SK-N-DZ (cell line): ENCODE measurements around the gene GH2.
A peak's percentile ranks its signal among the peaks of the same experiment; 100 is the strongest.
"Not testable (repeated sequence)": the region's sequence is repeated elsewhere in the genome, so short reads cannot be mapped to it uniquely, and the experiment has no call there.

ENCODE experiments used
- DNase-seq: peaks from one replicate; pipeline ENCODE4 v3.0.0-alpha.2; 2015; ENCODE audit warnings: low spot score

Gene GH2

DNA sequence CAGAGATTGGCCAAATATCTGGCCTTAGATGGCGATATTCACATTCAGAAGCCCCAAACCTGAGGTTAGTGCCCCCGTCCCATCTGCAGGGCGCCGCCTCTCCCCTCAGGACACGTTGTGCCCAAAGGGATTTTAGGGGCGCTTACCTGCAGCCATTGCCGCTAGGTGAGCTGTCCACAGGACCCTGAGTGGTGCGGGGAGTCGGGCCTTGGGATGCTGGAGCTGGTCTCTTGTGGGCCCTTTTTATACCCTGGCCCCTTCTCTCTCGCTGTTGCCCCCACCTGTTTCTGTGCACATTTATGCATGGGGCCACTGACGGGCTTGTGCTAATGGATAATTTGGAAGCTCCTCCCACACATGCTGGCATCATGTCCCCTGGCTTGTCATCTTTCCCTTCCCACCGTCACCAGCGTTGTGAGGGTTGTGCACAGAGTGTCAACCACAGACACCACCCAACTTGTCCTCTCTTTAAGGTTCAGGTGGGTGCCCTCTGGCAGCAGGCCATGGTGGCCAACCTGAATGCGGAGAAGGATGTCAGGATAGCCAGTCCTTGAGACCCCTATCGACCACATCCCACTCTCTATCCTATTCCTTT, 29.4 kb upstream of the GH2 start, which contains the start of gene CSHL1:
CSHL1 (minus strand) TSS at position 218 of the 595 bp plus-strand sequence; CDS start at position 156, 62 bp downstream.
- DNase-seq = no peak

DNA sequence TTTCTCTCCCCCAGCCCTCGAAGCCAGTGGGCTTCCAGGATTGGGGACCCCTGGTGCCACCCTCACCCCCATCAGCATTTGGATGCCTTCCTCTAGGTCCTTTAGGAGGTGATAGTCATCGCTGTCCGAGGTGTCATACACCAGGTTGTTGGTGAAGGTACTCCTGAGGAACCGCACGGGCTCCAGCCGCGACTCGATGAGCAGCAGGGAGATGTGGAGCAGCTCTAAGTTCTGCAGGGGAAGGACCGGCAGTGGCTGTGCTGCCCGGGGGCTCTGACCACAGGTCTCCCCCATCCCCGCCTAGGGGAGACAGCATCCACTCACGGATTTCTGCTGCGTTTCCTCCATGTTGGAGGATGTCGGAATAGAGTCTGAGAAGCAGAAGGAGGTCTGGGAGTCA, 28.4 kb upstream of the GH2 start:
- no peak for DNase-seq

DNA sequence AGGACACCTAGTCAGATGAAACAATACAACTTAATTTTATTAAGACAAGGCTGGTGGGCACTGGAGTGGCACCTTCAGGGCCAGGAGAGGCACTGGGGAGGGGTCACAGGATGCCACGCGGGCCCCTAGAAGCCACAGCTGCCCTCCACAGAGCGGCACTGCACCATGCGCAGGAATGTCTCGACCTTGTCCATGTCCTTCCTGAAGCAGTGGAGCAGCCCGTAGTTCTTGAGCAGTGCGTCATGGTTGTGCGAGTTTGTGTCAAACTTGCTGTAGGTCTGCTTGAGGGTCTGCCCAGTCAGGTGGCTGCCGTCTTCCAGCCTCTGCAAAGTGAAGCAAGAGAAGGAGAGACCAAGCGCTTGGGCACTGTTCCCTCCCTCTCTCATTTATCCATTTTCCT, 27.8 kb upstream of the GH2 start:
- not testable (repeated sequence) for DNase-seq

DNA sequence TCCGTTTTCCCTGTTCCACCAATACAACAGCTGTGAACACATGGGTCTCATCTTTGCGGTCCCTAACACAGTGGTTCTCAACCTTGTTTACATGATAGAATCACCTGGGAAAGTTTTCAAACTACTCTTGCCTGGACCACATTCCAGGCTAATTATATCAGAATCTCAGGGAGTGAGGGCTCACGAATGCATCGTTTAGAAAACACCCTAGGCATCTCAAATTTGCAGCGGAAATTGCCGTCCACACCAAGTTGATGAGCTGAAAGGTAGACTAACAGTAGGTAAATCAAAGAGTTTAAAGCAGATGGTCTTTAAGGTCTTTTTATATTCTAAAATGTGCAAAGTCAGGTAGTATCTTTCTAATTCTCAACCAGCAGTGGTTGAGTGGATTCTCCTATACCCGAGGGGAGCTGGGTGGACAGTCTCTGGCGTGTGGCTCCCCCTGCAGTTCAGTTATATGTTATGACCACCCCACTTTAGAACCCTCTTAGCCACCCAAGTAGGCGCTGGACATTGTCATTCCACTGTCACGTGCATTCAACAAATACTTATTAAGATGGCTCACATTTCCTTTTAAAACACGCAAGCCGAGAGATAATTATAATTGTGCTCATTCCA, 25.5 kb upstream of the GH2 start:
- not testable (repeated sequence) for DNase-seq

DNA sequence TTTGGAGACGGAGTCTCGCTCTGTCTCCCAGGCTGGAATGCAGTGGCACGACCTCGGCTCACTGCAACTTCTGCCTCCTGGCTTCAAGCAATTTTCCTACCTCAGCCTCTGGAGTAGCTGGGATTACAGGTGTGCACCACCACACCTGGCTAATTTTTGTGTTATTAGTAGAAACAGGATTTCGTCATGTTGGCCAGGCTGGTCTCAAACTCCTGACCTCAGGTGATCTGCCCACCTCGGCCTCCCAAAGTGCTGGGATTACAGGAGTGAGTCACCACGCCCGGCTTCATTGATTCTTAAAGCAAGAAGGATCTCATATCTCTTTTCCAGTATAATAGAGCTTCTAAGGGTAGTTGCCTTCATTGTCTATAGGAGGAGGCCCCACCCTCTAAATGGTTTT, 23.1 kb upstream of the GH2 start:
- DNase-seq = not testable (repeated sequence)

DNA sequence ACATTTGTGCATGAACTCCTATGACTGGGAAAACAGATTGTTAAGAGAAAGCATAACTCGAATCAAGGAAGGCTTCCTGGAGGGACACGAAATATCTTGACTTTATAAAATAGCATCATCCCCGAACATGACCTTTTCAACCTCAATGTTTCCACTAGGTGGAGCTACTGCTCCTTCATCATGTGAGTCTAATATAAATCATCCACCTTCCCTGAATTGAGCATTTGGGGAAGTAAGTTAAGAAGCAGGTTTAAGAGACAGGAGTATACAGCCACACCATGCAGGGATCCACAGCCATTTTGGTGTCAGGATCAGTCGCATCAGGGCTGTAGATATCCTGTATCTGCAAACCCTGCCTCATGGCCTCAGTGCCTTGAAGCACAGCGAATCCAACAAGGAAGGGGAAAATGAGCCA, 22.1 kb upstream of the GH2 start:
- DNase-seq = not testable (repeated sequence)

DNA sequence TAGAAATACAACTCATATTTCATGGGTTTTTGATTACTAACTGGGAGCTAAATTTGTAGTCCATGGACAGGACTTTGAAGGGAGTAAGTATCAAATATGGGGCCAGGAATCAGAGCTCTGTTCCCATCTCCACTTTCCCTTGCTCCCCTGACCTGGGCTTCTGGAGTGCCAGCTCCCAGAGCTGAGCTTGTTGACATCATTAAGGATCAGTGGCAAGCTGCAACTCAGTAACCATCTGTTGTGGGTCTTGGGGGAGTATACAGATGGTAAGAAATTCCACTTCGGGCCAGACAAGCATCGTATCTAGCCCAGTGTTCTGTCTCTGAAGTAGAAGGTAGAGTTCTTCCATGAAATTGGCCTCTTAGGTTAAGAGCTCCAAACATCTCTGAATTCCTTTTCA, 20.2 kb upstream of the GH2 start:
- DNase-seq = not testable (repeated sequence)

DNA sequence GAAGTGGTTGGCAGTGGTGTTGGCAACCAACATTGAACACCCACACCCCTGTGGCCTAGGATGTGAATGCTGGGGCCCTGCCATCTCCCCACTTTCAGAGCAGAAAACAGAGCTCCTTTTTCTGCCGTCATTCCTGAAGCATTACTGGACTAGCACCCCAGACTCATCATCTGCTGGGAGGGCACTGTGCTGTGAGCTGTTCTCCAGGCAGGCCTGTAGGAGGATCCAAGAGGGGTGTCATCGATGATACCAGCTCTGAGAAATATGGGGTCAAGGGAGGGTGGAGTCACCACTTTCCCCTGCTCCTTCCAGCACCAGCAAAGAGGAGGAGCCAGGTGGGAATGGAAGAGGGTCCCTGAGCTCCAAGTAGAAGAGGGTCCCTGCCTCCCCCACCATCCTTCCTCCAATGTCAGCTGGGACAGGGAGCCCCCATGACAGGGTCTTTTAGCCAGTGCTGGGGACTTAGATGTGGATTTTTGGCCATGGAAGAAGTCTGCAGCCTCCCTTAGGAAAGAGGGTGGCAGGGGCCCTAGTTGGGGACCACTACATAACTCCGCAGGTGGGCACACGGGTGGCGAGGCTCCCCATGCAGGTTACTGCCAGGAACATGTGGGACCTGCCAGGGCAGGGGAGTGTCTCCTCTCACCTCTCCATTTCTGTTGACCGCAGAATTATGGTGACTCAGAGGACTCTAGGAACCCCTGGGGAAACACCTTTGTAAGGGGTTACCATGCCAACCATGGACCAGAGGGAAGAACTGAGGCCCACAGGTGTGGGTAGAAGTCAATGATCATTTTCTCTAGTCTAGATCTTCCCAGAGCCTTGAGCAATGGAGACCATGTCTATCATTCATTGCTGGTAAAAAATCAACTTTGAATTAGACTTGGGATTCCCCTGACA, 17.4 kb upstream of the GH2 start:
- not testable (repeated sequence) for DNase-seq

DNA sequence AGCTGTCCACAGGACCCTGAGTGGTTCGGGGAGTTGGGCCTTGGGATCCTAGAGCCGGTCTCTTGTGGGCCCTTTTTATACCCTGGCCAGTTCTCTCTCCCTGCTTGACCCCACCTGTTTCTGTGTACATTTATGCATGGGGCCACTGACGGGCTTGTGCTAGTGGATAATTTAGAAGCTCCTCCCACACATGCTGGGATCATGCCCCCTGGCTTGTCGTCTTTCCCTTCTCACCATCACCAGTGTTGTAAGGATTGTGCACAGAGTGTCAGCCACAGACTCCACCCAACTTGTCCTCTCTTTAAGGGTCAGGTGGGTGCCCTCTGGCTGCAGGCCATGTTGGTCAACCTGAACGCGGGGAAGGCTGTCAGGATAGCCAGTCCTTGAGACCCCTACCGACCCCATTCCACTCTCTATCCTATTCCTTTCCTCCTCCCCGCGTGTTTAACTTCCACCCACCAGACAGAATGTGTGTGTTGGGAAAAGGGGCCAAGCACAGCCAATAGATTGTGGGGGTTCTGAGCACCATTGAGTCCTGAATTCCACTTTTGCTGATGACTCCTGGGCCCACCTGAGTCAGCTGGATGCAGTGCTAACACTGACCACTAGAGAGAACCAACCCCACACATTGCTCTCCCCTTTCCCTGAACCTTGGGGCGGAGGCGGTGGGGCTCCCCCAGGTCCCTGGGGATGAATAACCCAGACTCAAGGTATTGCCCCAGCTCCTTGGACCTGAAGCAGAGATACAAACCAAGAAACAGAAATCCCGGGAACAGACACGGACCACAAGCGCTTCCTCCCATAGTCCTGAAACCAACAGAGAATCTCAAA, 15.0 kb upstream of the GH2 start, which contains the start of gene CSH1:
CSH1 (minus strand) TSS at position 51 of the 831 bp plus-strand sequence. CDS start 63 bp downstream, outside the sequence.
- DNase-seq = not testable (repeated sequence)

DNA sequence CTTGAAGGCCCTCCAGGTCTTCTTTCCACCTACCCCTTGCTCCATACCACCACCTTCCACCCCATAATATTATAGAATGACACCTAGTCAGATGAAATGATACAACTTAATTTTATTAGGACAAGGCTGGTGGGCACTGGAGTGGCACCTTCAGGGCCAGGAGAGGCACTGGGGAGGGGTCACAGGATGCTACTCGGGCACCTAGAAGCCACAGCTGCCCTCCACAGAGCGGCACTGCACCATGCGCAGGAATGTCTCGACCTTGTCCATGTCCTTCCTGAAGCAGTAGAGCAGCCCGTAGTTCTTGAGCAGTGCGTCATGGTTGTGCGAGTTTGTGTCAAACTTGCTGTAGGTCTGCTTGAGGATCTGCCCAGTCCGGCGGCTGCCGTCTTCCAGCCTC, 13.1 kb upstream of the GH2 start:
- not testable (repeated sequence) for DNase-seq

DNA sequence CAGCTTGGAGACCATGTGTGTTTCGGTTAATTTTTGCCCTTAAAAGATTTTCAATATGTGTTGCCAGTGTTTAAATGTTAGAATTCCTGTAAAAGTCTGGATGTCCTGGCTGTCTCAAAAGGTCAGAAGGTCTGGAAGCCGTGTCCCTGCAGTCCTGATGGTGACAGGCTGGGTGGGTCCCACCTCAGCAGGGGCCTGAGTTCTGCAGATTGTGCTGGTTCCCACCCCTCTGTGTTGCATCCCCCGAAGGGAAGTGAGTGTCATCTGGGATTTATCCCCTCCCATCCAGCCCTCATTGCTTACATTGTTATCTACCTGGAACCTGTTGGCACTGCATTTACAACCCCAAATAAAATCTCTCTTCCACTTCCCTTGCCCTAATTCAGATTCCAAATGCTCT, 12.3 kb upstream of the GH2 start:
- not testable (repeated sequence) for DNase-seq

DNA sequence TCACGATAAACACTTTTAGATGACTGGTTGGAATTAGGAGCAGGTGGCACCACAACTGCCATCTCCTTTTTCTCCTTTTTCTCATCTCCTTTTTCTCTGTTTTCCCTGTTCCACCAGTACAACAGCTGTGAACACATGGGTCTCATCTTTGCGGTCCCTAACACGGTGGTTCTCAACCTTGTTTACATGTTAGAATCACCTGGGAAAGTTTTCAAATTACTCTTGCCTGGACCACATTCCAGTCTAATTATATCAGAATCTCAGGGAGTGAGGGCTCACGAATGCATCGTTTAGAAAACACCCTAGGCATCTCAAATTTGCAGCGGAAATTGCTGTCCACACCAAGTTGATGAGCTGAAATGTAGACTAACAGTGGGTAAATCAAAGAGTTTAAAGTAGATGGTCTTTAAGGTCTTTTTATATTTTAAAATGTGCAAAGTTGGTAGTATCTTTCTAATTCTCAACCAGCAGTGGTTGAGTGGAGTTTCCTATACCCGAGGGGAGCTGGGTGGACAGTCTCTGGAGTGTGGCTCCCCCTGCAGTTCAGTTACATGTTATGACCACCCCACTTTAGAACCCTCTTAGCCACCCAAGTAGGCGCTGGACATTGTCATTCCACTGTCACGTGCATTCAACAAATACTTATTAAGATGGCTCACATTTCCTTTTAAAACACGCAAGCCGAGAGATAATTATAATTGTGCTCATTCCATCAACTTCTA, 10.7 kb upstream of the GH2 start:
- not testable (repeated sequence) for DNase-seq

DNA sequence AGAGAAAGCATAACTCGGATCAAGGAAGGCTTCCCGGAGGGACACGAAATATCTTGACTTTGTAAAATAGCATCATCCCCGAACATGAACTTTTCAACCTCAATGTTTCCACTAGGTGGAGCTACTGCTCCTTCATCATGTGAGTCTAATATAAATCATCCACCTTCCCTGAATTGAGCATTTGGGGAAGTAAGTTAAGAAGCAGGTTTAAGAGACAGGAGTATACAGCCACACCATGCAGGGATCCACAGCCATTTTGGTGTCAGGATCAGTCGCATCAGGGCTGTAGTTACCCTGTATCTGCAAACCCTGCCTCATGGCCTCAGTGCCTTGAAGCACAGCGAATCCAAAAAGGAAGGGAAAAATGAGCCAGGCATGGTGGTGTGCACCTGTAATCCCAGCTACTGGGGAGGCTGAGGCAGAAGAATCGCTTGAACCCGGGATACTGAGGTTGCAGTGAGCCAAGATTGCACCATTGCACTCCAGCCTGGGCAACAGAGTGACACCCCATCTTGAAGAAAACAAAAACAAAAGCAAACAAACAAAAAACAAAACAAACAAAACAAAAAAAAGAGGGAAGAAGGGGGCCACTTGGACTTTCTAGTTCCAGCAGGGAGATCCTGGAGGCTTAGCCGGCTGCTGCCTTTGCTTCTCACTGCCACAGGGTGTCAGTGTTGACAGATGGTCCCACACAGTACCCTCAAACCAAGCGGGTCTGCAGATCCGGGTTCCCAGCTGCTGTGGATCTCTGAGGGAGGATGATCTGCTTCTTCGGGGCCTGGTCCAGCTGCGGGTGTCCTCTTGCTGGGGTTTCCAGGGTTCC, 7.5 kb upstream of the GH2 start:
- DNase-seq = peak; percentile 43

DNA sequence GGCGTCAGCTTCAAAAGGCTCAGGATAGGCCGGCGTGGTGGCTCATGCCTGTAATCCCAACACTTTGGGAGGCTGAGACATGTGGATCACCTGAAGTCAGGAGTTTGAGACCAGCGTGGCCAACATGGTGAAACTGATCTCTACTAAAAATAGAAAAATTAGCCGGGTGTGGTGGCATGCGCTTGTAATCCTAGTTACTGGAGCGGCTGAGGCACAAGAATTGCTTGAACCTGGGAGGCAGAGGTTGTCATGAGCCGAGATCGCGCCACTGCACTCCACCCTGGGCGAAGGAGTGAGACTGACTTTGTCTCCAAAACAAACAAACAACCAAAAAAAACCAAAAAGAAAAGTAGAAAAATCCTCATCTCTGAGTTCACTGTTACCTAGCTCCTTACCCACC, 3.4 kb upstream of the GH2 start:
- not testable (repeated sequence) for DNase-seq

DNA sequence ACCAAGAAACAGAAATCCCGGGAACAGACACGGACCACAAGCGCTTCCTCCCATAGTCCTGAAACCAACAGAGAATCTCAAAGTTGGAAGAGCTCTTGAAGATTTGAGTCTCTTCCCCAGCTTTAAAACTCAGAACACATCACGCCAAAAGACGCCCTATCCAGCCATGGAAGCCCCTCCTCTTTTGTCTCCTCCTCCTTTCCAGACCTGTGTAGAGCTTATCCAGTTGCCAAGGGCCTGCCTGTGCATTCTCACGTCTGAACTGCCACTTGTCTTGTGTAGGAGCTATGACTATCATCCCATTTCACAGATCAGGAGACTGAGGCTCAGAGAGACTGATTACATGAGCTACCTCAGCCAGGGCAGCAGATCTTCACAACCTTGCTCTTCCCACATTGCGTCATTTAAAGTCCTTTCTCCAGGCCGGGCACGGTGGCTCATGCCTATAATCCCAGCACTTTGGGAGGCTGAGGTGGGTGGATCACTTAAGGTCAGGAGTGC, 932 bp upstream of the GH2 start:
- DNase-seq = peak; percentile 29

DNA sequence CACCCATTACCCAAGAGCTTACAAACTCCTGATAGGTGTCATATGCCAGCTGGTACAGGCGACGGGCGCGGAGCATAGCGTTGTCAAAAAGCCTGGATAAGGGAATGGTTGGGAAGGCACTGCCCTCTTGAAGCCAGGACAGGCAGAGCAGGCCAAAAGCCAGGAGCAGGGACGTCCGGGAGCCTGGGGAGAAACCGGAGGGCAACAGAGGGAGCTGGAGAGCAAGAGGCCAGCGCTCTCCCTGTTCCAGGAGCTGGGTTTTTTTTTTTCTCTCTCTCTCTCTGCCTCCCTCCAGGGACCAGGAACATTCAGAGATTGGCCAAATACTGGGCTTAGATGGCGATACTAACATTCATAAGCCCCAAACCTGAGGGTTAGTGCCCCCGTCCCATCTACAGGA, 407 bp downstream of the GH2 start:
- DNase-seq = not testable (repeated sequence)

DNA sequence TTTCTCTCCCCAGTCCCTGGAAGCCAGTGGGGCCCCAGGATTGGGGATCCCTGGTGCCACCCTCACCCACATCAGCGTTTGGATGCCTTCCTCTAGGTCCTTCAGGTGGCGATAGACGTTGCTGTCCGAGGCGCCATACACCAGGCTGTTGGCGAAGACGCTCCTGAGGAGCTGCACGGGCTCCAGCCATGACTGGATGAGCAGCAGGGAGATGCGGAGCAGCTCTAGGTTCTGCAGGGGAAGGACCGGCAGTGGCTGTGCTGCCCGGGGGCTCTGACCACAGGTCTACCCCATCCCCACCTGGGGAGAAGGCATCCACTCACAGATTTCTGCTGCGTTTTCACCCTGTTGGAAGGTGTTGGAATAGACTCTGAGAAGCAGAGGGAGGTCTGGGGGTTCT, 1.0 kb downstream of the GH2 start:
- DNase-seq = no peak

DNA sequence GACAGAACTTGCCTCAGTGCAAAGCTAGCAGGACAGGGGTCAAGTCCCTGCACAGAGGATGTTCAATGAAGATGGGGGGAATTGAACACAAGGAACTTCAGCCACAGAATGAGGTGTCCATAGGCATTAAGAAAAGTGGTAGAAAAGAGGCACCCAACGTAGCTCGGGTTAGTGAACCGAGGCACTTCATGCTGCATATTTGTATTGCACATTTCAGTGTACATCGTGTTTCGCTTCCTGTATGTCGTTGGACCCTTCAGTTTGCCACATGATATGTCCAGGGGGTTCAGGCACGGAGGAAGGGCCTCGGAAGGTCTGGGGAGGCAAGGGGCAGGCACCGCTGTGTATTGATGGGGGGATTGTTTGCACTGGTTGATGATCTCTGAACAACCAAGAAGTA, 3.3 kb downstream of the GH2 start:
- not testable (repeated sequence) for DNase-seq

DNA sequence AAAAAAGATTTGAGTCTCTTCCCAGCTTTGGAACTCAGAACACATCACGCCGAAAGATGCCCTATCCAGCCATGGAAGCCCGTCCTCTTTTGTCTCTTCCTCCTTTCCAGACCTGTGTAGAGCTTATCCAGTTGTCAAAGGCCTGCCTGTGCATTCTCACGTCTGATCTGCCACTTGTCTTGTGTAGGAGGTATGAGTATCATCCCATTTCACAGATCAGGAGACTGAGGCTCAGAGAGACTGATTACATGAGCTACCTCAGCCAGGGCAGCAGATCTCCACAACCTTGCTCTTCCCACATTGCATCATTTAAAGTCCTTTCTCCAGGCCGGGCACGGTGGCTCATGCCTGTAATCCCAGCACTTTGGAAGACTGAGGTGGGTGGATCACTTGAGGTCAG, 7.1 kb downstream of the GH2 start:
- not testable (repeated sequence) for DNase-seq
